GM18951 (cell line): ENCODE data around the gene CRACR2B.

ENCODE experiments used
- POLR2A ChIP-seq: IDR thresholded peaks from 4 replicates; pipeline ENCODE4 v1.6.1; 2011; ENCODE audit warnings: mild to moderate bottlenecking; ENCODE audit not compliant: insufficient read length, insufficient read depth; ENCODE audit errors: extremely low read depth
- in situ Hi-C: fragments of 300-500 bp; cut with MboI; formaldehyde crosslinking; loops from one replicate; pipeline ENCODE4 v1.12.0; 2022; ENCODE audit warnings: low sequenced_read_pairs, mixed read lengths, inconsistent platforms; ENCODE audit not compliant: unreplicated experiment

CRACR2B gene

GRCh38 chr11:798093-798713 is 29.5 kb upstream of the CRACR2B start, which contains the start of gene SLC25A22:
TSS of gene SLC25A22 (minus strand) at chr11:798281. CDS start at chr11:795006, 3,275 bp downstream.
- TF ChIP-seq POLR2A = peak; percentile 77
- in situ Hi-C loops = no loop called here

GRCh38 chr11:799641-800316 is 27.9 kb upstream of the CRACR2B start:
- TF ChIP-seq POLR2A = no peak
- in situ Hi-C loops = no loop called here

- in situ Hi-C loops = no loop called here
- TF ChIP-seq POLR2A = no peak
Observed at GRCh38 chr11:800473-800872, 27.2 kb upstream of the CRACR2B start.

- no peak for TF ChIP-seq POLR2A
- in situ Hi-C loops = no loop called here
Observed at GRCh38 chr11:801097-801780, 26.5 kb upstream of the CRACR2B start.

- in situ Hi-C loops = no loop called here
- no peak for TF ChIP-seq POLR2A
Observed at GRCh38 chr11:802018-802617, 25.6 kb upstream of the CRACR2B start.

GRCh38 chr11:802693-803466 is 24.8 kb upstream of the CRACR2B start:
- in situ Hi-C loops = no loop called here
- no peak for TF ChIP-seq POLR2A

- in situ Hi-C loops = no loop called here
- TF ChIP-seq POLR2A = no peak
Observed at GRCh38 chr11:803467-803742, 24.3 kb upstream of the CRACR2B start.

GRCh38 chr11:803770-804598 is 23.7 kb upstream of the CRACR2B start:
- in situ Hi-C loops = no loop called here
- TF ChIP-seq POLR2A = no peak

- TF ChIP-seq POLR2A = no peak
- in situ Hi-C loops = no loop called here
Observed at GRCh38 chr11:804599-804964, 23.1 kb upstream of the CRACR2B start.

- in situ Hi-C loops = no loop called here
- no peak for TF ChIP-seq POLR2A
Observed at GRCh38 chr11:808427-809286, 19.1 kb upstream of the CRACR2B start.

GRCh38 chr11:809287-810039 is 18.3 kb upstream of the CRACR2B start, which contains the start of gene RPLP2:
TSS of gene RPLP2 (plus strand) at chr11:809967. CDS start at chr11:810235, 268 bp downstream.
- peak; percentile 87 for TF ChIP-seq POLR2A
- in situ Hi-C loops = no loop called here
